RKO (cell line): ENCODE results near the gene CDC14A.
"Not testable (repeated sequence)": the region's sequence is repeated elsewhere in the genome, so short reads cannot be mapped to it uniquely, and the experiment has no call there.

Experiments used
- DNase-seq: peaks from one replicate; pipeline ENCODE4 v3.0.0-alpha.2; 2016; ENCODE audit warnings: low spot score

Gene CDC14A

GRCh38 chr1:100362821-100363466, 10.6 kb downstream of the CDC14A start:
- no peak for DNase-seq

DNA sequence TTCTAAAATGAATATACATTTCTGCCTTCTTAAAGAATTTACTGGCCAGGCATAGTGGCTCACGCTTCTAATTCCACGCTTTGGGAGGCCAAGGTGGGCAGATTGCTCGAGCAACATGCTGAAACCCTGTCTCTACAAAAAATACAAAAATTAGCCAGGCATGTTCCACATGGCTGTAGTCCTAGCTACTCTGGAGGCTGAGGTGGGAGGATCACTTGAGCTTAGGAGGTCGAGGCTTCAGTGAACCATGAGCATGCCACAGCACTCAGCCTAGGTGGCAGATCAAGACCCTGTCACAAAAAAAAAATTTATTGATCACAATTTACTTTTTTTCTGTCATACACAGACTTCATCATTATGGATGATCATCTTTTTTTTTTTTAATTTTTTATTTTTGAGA, 11.5 kb downstream of the CDC14A start:
- no peak for DNase-seq

DNA sequence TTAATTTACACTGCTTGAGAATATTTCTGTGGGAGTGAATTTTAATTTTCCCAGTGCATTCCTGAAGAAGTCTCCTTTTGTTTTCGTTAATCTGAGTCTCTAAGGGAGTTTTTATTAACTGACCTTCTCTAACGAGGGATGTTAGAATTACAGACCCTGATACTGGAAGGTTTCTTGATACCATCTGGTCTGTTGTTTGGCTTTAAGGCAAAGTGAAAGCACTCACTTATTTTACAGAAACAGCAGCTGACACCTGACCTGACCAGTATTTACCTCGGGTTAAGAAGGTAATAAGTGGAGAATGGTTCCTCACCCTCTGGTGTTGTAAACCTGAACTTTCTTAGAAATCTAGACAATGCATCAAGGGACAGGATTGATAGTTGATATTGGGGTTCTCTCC, 12.4 kb downstream of the CDC14A start:
- DNase-seq, result no peak

DNA sequence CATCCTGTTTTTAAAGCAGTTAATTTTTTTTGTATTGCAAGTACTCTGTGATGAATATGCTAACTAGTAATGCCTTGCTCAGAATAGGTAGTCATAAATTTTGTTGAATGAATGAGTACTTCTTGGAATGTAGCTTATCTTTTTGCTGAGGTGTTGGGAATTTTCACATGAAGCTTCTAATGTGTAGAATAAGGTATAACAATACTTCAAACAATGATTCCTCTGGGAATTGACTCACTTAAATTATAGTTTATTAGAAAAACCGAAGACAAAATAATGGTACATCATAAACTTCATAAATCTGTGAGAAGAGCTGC, 13.9 kb downstream of the CDC14A start:
- DNase-seq, result no peak

GRCh38 chr1:100369339-100369738, 17.0 kb downstream of the CDC14A start:
- DNase-seq, result not testable (repeated sequence)

DNA sequence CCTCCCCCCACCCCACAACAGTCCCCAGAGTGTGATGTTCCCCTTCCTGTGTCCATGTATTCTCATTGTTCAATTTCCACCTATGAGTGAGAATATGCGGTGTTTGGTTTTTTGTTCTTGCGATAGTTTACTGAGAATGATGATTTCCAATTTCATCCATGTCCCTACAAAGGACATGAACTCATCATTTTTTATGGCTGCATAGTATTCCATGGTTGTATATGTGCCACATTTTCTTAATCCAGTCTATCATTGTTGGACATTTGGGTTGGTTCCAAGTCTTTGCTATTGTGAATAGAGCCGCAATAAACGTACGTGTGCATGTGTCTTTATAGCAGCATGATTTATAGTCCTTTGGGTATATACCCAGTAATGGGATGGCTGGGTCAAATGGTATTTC, 21.6 kb downstream of the CDC14A start:
- not testable (repeated sequence) for DNase-seq

GRCh38 chr1:100376890-100377289, 24.6 kb downstream of the CDC14A start:
- DNase-seq, result not testable (repeated sequence)

DNA sequence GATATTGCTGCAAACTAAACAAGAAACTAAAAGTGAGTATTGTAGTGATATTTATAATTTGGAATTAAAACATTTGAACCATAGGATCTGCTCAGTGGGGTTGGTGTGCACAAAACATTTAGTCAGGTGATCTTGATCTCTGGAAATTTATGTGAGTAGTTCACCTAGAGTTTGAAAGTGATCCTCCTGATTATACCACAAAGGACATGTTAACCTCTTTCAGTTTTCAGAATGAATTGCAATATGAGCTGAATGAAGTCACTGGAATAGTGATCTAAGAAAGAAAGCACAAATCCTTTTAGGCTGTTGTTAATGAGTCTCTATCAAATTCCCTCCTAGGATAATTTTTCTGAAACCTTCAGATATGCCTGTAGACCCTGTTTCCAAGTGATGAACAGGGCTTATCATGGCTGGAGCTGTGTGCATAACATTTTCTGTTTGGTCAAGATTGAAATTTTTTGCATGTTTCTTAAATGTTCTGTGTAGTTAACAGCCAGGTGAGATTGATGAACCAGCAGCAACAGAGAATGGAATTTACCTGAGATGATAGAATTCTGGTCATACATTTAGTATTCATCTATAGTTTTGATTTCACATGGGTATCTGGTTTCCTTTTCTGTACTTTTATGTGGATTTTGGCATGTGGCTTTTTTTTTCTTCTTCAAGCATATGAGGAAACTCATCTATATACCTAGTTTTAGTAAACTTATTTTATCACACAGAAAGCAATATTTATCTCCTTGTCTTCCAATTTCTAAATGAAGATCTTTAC, 25.5 kb downstream of the CDC14A start:
- no peak for DNase-seq

- no peak for DNase-seq
These were observed 26.6 kb downstream of the CDC14A start for GRCh38 chr1:100378956-100379355.

GRCh38 chr1:100380635-100381034, 28.3 kb downstream of the CDC14A start:
- DNase-seq, result no peak

DNA sequence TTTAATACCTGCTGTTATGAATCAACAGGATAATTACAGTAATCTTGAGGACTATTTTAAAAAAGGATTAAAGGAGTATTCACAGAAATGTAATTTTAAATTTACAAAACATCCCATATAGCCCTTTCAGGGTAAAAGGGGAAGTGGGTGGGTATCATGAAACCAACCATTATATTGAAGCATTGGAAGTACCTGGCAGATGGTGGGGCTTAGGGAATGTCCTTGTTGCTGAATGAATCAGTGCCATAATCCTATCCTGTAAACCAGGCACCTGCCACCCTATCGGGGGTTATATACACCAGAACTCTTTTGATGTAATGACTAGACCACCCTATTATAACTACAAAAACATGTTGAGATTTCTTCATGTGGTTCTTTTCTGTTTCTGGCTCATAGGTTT, 30.4 kb downstream of the CDC14A start:
- DNase-seq, result no peak

DNA sequence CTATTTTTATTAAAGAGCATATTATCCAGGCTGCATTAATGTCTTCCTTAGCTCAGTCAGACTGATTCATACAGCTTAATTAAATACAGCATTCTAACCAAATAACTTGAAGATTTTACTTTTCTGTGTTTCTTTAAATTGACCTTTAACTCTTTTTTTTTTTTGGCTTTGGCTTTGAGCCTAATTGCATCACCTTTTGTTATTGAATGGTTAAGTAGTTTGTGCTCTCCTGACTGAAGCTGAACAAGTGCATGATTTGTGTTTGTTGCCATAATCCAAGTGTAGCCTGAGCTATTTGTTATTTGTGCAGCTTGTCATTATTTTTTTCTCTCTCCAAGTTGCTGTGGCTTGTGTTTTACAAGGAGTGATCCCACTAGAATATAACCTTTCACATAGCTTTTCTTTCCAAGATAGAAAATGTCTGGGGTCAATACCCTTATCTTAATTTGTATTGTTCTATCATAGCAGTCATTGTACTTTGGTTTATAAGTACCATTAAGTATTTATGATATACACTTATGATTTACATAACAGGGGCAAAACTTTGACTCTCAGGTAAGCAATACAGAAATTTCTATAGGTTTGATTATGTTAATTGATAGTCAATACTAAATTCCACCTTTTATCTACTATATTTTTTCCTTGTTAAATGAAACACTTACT, 31.6 kb downstream of the CDC14A start:
- DNase-seq, result no peak

DNA sequence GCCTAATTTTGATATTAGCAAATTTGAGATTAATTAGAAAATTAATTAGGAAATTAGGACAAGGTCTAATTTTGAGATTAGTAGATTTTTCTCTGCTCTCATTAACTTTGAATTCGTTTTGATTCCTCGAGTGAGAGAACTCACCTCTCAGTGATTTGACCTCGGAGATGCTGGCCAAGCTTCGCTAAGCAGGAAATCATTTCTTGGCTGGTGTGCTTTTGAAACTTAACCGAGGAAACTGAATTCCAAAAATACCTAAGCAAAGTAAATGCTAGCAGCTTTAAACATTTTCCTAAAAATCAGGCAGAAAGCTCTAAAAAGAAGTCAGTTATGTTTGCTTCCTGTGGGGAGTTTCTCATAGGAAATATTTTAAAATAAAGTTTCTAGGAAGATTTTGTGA, 34.9 kb downstream of the CDC14A start:
- no peak for DNase-seq

- DNase-seq, result no peak
These were observed 35.5 kb downstream of the CDC14A start for GRCh38 chr1:100387657-100388350.

GRCh38 chr1:100390531-100390930, 38.2 kb downstream of the CDC14A start:
- DNase-seq, result no peak

DNA sequence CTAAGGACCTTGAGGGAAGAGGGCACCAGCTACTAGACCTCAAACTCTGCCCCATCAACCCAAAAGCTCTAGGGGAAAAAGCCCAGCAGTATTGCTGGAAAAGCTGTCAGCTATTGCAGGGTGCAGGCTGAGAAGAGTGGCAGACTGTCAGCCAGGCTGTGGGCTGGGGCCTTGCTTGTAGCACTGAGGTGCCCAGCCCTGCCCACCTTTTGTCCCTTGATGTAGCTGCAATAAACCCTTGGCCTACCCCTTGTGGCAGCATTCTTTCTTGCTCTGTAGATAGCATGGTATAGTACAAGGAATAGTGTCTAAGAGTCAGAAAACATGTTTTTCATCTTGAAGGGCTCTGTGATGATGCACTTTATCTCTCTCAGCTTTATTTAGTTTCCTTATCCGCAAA, 39.4 kb downstream of the CDC14A start:
- no peak for DNase-seq

DNA sequence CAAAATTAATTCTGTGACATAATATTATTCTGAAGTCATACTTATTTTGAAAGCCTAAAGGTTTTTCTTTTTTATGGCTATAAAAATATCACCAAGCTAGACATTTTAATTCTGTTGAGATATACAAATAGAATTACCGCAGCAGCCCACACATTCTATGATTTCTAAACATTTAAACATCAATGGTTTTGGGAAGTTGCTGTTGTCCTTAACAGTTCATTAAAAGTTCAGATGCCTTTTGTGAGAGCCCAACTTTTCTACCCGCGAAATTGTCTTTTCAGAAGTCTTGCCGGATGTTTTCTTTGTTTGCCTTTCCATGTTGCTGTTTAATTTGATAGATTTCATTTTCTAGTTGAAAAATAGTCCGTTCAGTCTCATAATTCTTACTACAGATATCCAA, 40.5 kb downstream of the CDC14A start:
- DNase-seq, result no peak

DNA sequence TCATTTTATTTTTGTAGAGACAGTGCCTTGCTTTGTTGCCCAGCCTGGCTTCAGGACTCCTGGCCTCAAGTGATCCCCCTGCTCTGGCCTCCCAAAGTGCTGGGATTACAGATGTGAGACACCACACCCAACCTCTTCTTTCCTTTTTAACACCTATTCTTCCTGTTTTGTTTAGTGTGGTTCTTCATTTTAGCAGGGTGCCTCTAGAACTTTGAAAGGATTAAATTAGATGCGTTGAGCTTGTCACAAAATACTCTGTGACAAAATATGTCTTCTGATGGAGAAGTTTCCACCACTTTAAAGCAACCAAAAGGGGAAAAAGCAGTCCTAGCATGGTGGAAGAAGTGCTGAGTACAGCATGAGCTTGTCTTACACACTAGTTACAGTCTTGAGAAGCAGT, 42.0 kb downstream of the CDC14A start:
- DNase-seq, result no peak

- DNase-seq, result no peak
These were observed 43.6 kb downstream of the CDC14A start for GRCh38 chr1:100395913-100396312.

DNA sequence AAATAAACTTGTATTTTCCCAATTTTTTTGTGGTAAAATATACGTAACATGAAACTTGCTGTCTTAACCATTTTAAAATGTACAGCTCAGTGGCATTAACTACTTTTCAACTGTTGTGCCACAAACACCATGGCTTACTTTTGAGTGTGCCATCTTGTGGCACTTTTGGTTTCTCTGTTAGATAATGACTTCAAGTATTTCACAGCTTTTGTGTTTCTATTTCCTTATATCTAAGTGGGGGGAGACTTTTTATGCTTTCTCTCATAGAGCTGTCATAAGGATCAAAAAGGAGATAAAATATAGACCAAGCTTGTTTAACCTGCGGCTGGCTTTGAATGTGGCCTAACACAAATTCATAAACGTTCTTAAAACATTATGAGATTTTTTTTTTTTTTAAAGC, 44.3 kb downstream of the CDC14A start:
- no peak for DNase-seq

DNA sequence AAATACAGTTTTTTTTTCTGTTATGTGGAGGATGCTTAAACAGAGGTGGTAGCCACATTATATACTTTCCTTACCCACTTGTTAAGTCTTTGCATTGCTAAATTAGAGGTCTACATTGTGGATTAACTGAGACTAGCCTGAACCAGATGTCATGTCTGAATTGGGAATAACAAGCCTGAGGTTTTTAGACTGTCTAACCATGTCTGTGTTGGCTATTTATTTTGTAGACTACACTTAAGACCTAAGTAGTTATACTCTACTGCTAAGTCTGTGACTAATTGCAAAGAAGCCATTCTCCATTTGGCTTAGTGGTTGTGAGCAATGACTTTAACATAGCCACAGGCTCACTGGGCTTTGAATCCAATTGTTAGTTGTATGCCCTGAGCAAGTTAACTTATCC, 45.4 kb downstream of the CDC14A start:
- DNase-seq, result no peak

DNA sequence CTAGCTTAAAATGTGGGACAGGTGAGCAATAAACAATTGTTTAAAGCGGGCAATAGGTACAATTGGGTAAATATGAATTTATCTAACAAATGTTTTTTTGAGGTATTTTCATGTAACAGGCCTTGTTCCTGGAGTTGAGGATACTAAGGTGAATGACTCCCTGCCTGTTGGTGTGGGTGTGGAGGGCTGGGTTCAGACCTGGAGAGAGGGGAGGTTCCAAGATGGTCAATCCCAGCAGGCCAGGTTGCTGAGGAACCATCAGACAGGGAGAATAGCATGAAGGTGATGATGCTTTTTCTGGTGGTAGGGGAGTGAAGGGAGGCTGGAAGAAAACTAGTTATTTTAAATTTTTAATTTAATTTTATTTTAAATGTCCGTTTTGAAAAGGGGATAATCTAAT, 46.3 kb downstream of the CDC14A start:
- DNase-seq, result no peak

- DNase-seq, result no peak
These were observed 48.1 kb downstream of the CDC14A start for GRCh38 chr1:100400404-100400803.
